Neuronal stem cell (in vitro differentiated cells): Measurements from ENCODE around the gene CFAP77.
"Not testable (repeated sequence)": the region's sequence is repeated elsewhere in the genome, so short reads cannot be mapped to it uniquely, and the experiment has no call there.

ENCODE experiments used
- DNase-seq: peaks from one replicate; pipeline ENCODE4 v3.0.0-alpha.2; 2013; ENCODE audit warnings: low spot score
- H2AFZ ChIP-seq: one replicate; pipeline ENCODE4 v1.6.1; 2013; ENCODE audit warnings: mild to moderate bottlenecking, low read length, inconsistent platforms
- H2AK5ac ChIP-seq: 2 replicates; pipeline ENCODE4 v1.6.1; 2013; ENCODE audit warnings: low read depth, mild to moderate bottlenecking, inconsistent platforms, low read length, moderate library complexity, mixed read lengths
- H2BK120ac ChIP-seq: 2 replicates; pipeline ENCODE4 v1.6.1; 2013; ENCODE audit warnings: low read depth, mild to moderate bottlenecking, inconsistent platforms, low read length, moderate library complexity, mixed read lengths
- H2BK12ac ChIP-seq: one replicate; pipeline ENCODE4 v1.6.1; 2013; ENCODE audit warnings: low read length, inconsistent platforms
- H2BK15ac ChIP-seq: 2 replicates; pipeline ENCODE4 v1.6.1; 2013; ENCODE audit warnings: mild to moderate bottlenecking, low read length, inconsistent platforms, mixed read lengths
- H2BK5ac ChIP-seq: one replicate; pipeline ENCODE4 v1.6.1; 2013; ENCODE audit warnings: inconsistent platforms, mild to moderate bottlenecking, low read length, moderate library complexity
- H3K14ac ChIP-seq: one replicate; pipeline ENCODE4 v1.6.1; 2013; ENCODE audit warnings: low read length, inconsistent platforms
- H3K18ac ChIP-seq: 2 replicates; pipeline ENCODE4 v1.6.1; 2013; ENCODE audit warnings: low read length, inconsistent platforms
- H3K23ac ChIP-seq: 2 replicates; pipeline ENCODE4 v1.6.1; 2013; ENCODE audit warnings: low read depth, mild to moderate bottlenecking, mixed read lengths, low read length, inconsistent platforms; ENCODE audit not compliant: poor library complexity
- H3K27ac ChIP-seq: replicated peaks from 3 replicates; pipeline ENCODE4 v1.5.1; 2013; ENCODE audit warnings: low read length, inconsistent platforms
- H3K27me3 ChIP-seq, 3 experiments: 2 replicates each; pipeline ENCODE4 v1.6.1; 2013; ENCODE audit warnings: low read length in 3 of 3, mild to moderate bottlenecking in 2 of 3, inconsistent platforms in 1 of 3, low read depth in 1 of 3, mixed read lengths in 1 of 3, moderate library complexity in 1 of 3; ENCODE audit not compliant: control insufficient read depth in 3 of 3, insufficient read depth in 3 of 3
- H3K36me3 ChIP-seq, 2 donors: replicated peaks in 1 of 2; 2 replicates each; pipeline ENCODE4 v1.6.1; 2013; ENCODE audit warnings: low read length in 2 of 2; ENCODE audit not compliant: control insufficient read depth in 2 of 2, insufficient read depth in 2 of 2
- H3K4ac ChIP-seq: 2 replicates; pipeline ENCODE4 v1.6.1; 2013; ENCODE audit warnings: inconsistent platforms, mild to moderate bottlenecking, low read length, moderate library complexity
- H3K4me1 ChIP-seq, 2 donors: 1 replicate in 1 of 2; 2 replicates in 1 of 2; pipeline ENCODE4 v1.6.1; 2013; ENCODE audit warnings: low read length in 2 of 2, low read depth in 1 of 2; ENCODE audit not compliant: control insufficient read depth in 2 of 2, insufficient read depth in 1 of 2
- H3K4me2 ChIP-seq: one replicate; pipeline ENCODE4 v1.6.1; 2013; ENCODE audit warnings: mild to moderate bottlenecking, low read length, inconsistent platforms; ENCODE audit not compliant: insufficient read depth, poor library complexity, severe bottlenecking
- H3K4me3 ChIP-seq, 2 donors: 2 replicates each; pipeline ENCODE4 v1.5.1; 2013; ENCODE audit warnings: low read length in 2 of 2, mild to moderate bottlenecking in 2 of 2, inconsistent platforms in 1 of 2, moderate library complexity in 1 of 2
- H3K79me1 ChIP-seq: one replicate; pipeline ENCODE4 v1.6.1; 2013; ENCODE audit warnings: low read depth, mild to moderate bottlenecking, inconsistent platforms, low read length, moderate library complexity
- H3K9ac ChIP-seq: one replicate; pipeline ENCODE4 v1.6.1; 2013; ENCODE audit warnings: mild to moderate bottlenecking, low read depth, low read length, inconsistent platforms; ENCODE audit not compliant: poor library complexity
- H3K9me3 ChIP-seq, 2 donors: replicated peaks in 1 of 2; 2 replicates each; pipeline versions ENCODE3 to v1.6.1; 2013; ENCODE audit warnings: low read length in 2 of 2, mild to moderate bottlenecking in 2 of 2, inconsistent platforms in 1 of 2, low read depth in 1 of 2, mixed read lengths in 1 of 2, moderate library complexity in 1 of 2; ENCODE audit not compliant: control insufficient read depth in 2 of 2, insufficient read depth in 1 of 2
- H4K8ac ChIP-seq: one replicate; pipeline ENCODE4 v1.6.1; 2013; ENCODE audit warnings: low read depth, mild to moderate bottlenecking, inconsistent platforms, low read length, moderate library complexity
- H4K91ac ChIP-seq: one replicate; pipeline ENCODE4 v1.6.1; 2013; ENCODE audit warnings: low read length, low read depth, mild to moderate bottlenecking, inconsistent platforms; ENCODE audit not compliant: poor library complexity
- WGBS, 2 donors: extraction: QIAGEN DNeasy Blood & Tissue Kit; methylation state at CpG; one replicate each; pipeline ENCODE4 v1.1.7; 2013; ENCODE audit warnings: missing lambda C conversion rate in 2 of 2, mixed read lengths in 1 of 2; ENCODE audit not compliant: insufficient read length in 2 of 2, insufficient replicate concordance in 1 of 2; ENCODE audit errors: extremely low coverage in 2 of 2; 5-methylcytosine and 5-hydroxymethylcytosine counted together

Gene CFAP77

DNA sequence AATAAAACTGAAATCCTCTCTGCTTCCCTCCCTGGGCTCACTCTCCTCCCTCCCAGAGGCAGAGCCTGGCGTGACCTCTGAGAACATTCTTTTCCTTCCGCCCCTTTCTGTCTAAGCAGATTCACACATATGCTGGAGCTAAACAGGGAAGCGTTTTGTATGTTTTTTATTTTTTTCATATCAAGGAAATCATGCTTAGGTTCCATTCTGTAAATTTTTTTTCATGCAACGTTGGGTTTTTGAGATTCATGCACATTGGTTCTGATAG is 152.2 kb downstream of the CFAP77 start:
- Histone ChIP-seq H3K79me1 (no peaks in the 10 kb centered on the region), H4K91ac (no peak overlapping the region), H3K4ac (no peak overlapping the region), H4K8ac (no peak overlapping the region), H3K9me3 (peaks cover 2 to 4% of the 10 kb centered on the region in 2 donors), H3K23ac (no peak overlapping the region), H3K27ac (no peak overlapping the region), H3K4me3 (no peak overlapping the region), H2BK5ac (no peak overlapping the region), H3K27me3 (peaks cover 0 to 73% (median 0%) of the 10 kb centered on the region in 3 experiments), H2AFZ (no peak overlapping the region), H2AK5ac (no peak overlapping the region), H3K18ac (no peak overlapping the region), H2BK15ac (no peak overlapping the region), H2BK12ac (no peak overlapping the region), H2BK120ac (no peak overlapping the region), H3K9ac (no peak overlapping the region), H3K36me3 (no peaks in the 10 kb centered on the region), H3K4me2 (no peak overlapping the region), H3K14ac (no peak overlapping the region), H3K4me1 (peaks cover 18% of the 10 kb centered on the region in 2 donors)
- WGBS, 2 donors, result no CpG with 5 or more reads among the region's 4 CpGs
- DNase-seq, result no peak

- H3K27ac ChIP-seq, result no peak overlapping the region
- H2BK5ac ChIP-seq, result no peak overlapping the region
- H3K4me3 ChIP-seq, result no peak overlapping the region
- peaks cover 13 to 18% of the 10 kb centered on the region in 2 donors for H3K4me1 ChIP-seq
- no peak overlapping the region for H3K9ac ChIP-seq
- H4K8ac ChIP-seq, result no peak overlapping the region
- no peak overlapping the region for H2BK120ac ChIP-seq
- H3K4ac ChIP-seq, result no peak overlapping the region
- no CpG with 5 or more reads among the region's 6 CpGs for WGBS, 2 donors
- no peak overlapping the region for H2AK5ac ChIP-seq
- H3K14ac ChIP-seq, result no peak overlapping the region
- no peak overlapping the region for H2AFZ ChIP-seq
- H3K4me2 ChIP-seq, result no peak overlapping the region
- H4K91ac ChIP-seq, result no peak overlapping the region
- H3K27me3 ChIP-seq, result peaks cover 0 to 77% (median 0%) of the 10 kb centered on the region in 3 experiments
- H3K23ac ChIP-seq, result no peak overlapping the region
- no peaks in the 10 kb centered on the region for H3K79me1 ChIP-seq
- peaks cover 0 to 2% of the 10 kb centered on the region in 2 donors for H3K9me3 ChIP-seq
- no peak overlapping the region for H2BK12ac ChIP-seq
- DNase-seq, result no peak
- no peak overlapping the region for H3K18ac ChIP-seq
- no peak overlapping the region for H2BK15ac ChIP-seq
- H3K36me3 ChIP-seq, result no peaks in the 10 kb centered on the region
These were observed 154.5 kb downstream of the CFAP77 start for GRCh38 chr9:132564526-132564925.

DNA sequence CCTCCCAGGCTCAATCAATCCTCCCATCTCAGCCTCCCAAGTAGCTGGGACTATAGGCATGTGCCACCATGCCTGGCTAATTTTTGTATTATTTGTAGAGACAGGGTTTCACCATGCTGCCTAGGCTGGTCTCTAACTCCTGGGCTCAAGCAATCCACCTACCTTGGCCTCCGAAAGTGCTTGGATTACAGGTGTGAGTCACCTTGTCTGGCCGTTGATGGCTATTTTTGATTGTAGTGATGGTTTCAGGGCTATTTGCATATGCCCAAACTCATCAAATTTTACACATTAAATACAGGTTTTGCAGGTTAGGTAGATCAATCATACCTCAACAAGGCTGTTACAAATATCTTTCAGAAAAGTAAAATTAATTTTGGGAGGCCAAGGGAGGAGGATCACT is 158.8 kb downstream of the CFAP77 start:
- H3K27ac ChIP-seq, H2AK5ac ChIP-seq, H3K9me3 ChIP-seq, H2BK120ac ChIP-seq, H3K4me2 ChIP-seq, H3K79me1 ChIP-seq, H3K23ac ChIP-seq, H3K18ac ChIP-seq, H4K8ac ChIP-seq, H2BK5ac ChIP-seq, H2BK15ac ChIP-seq, H3K14ac ChIP-seq, H3K36me3 ChIP-seq, H4K91ac ChIP-seq, H2AFZ ChIP-seq, H3K4me1 ChIP-seq, H3K4me3 ChIP-seq, DNase-seq, H3K9ac ChIP-seq, H3K4ac ChIP-seq, H2BK12ac ChIP-seq: not testable (repeated sequence)
- H3K27me3 ChIP-seq, result peaks cover 0 to 60% (median 0%) of the 10 kb centered on the region in 3 experiments
- WGBS, 2 donors, result no CpG with 5 or more reads among the region's 2 CpGs

GRCh38 chr9:132571806-132572600 is 162.0 kb downstream of the CFAP77 start:
- Histone ChIP-seq H3K27me3 (peaks cover 0 to 55% (median 18%) of the 10 kb centered on the region in 3 experiments), H4K8ac (no peak overlapping the region), H3K23ac (no peak overlapping the region), H3K79me1 (no peaks in the 10 kb centered on the region), H2BK5ac (no peak overlapping the region), H2BK120ac (no peak overlapping the region), H3K4me1 (peaks cover 0 to 2% of the 10 kb centered on the region in 2 donors), H3K9ac (no peak overlapping the region), H3K4me2 (no peak overlapping the region), H2AK5ac (no peak overlapping the region), H3K14ac (no peak overlapping the region), H2BK15ac (no peak overlapping the region), H3K18ac (no peak overlapping the region), H4K91ac (no peak overlapping the region), H2AFZ (no peak overlapping the region), H3K36me3 (no peaks in the 10 kb centered on the region), H3K9me3 (no peaks in the 10 kb centered on the region), H3K4ac (no peak overlapping the region), H3K27ac (no peak overlapping the region), H3K4me3 (no peak overlapping the region), H2BK12ac (no peak overlapping the region)
- no CpG with 5 or more reads among the region's 15 CpGs for WGBS, 2 donors
- DNase-seq, result no peak
